Smooth muscle cell (in vitro differentiated cells): Measurements from ENCODE around the gene PCDHGC4. TPM values are rescaled to one million over a fixed set of nuclear protein-coding genes. Genes with fewer than 3 reads are reported as not detected.

ENCODE experiments used
- DNase-seq: peaks from one replicate; lab custom pipeline; 2025; ENCODE audit not compliant: unreplicated experiment; lab: John Stamatoyannopoulos, UW
- H2AFZ ChIP-seq: fragments of 200-600 bp; sonication (generic); 2 replicates; pipeline ENCODE4 v1.6.0; 2016; ENCODE audit warnings: antibody characterized with exemption, low read depth, mild to moderate bottlenecking
- H3F3A ChIP-seq: fragments of 200-600 bp; sonication (generic); 2 replicates; pipeline ENCODE4 v1.6.0; 2017; ENCODE audit warnings: antibody characterized with exemption, low read depth
- H3K27ac ChIP-seq: fragments of 200-600 bp; sonication (generic); 2 replicates; pipeline ENCODE4 v1.5.1; 2016; ENCODE audit warnings: low read depth, mild to moderate bottlenecking
- H3K27me3 ChIP-seq: fragments of 200-600 bp; sonication (generic); 2 replicates; pipeline ENCODE4 v1.6.1; 2016; ENCODE audit warnings: low read depth, mild to moderate bottlenecking
- H3K36me3 ChIP-seq: fragments of 200-600 bp; sonication (generic); 2 replicates; pipeline ENCODE4 v1.5.1; 2016; ENCODE audit warnings: low read depth
- H3K4me1 ChIP-seq: fragments of 200-600 bp; sonication (generic); 2 replicates; pipeline ENCODE4 v1.5.1; 2016; ENCODE audit warnings: low read depth
- H3K4me2 ChIP-seq: fragments of 200-600 bp; sonication (generic); 2 replicates; pipeline ENCODE4 v1.6.0; 2016; ENCODE audit warnings: mild to moderate bottlenecking
- H3K4me3 ChIP-seq: fragments of 200-600 bp; sonication (generic); 2 replicates; pipeline ENCODE4 v1.5.1; 2016; ENCODE audit warnings: mild to moderate bottlenecking
- H3K79me2 ChIP-seq: fragments of 200-600 bp; sonication (generic); 2 replicates; pipeline ENCODE4 v1.6.0; 2016; ENCODE audit warnings: low read depth, mild to moderate bottlenecking
- H3K9ac ChIP-seq: fragments of 200-600 bp; sonication (generic); 2 replicates; pipeline ENCODE4 v1.6.0; 2016; ENCODE audit warnings: low read depth
- H3K9me3 ChIP-seq: fragments of 200-600 bp; sonication (generic); replicated peaks from 2 replicates; pipeline ENCODE4 v1.5.1; 2016; ENCODE audit warnings: low read depth
- H4K20me1 ChIP-seq: fragments of 200-600 bp; sonication (generic); 2 replicates; pipeline ENCODE4 v1.6.0; 2016; ENCODE audit warnings: low read depth
- CTCF ChIP-seq: fragments of 200-600 bp; sonication (generic); IDR thresholded peaks from 2 replicates; pipeline ENCODE4 v1.5.1; 2017; ENCODE audit warnings: borderline replicate concordance, mild to moderate bottlenecking, antibody characterized with exemption; ENCODE audit not compliant: insufficient read depth, poor library complexity, severe bottlenecking
- WGBS: methylation state at CpG from one replicate; pipeline ENCODE4 v1.1.7; 2016; ENCODE audit warnings: low lambda C conversion rate; 5-methylcytosine and 5-hydroxymethylcytosine counted together
- polyA plus RNA-seq: library from polyadenylated mRNA; unstranded; fragments of >200 nt; fragmentation: Nextera tagmentation; extraction: Ambion mirVana; gene quantifications from 2 replicates; pipeline ENCODE4 v1.2.1, GENCODE V29; 2016
- total RNA-seq: library from RNA; depleted of rRNA; stranded (reverse); fragments of >200 nt; gene quantifications from 2 replicates; pipeline ENCODE4 v1.2.3, GENCODE V29; 2014

PCDHGC4 gene
- total and polyA plus RNA-seq, 2 experiments from 2014 or later: 0.16 to 3.8 TPM

GRCh38 chr5:141528291-141528984, 43.6 kb downstream of the PCDHGC4 start:
- TF ChIP-seq CTCF: no peak
- no peak overlapping the region for H3K4me3 ChIP-seq
- H3K27me3 ChIP-seq: no peaks in the 10 kb centered on the region
- WGBS: 87% methylated on average over 11 of the region's 11 CpGs
- no peaks in the 10 kb centered on the region for H3K79me2 ChIP-seq
- H4K20me1 ChIP-seq: no peaks in the 10 kb centered on the region
- no peaks in the 10 kb centered on the region for H3K9me3 ChIP-seq
- no peak overlapping the region for H3K4me2 ChIP-seq
- peak overlapping the region; percentile 79 for H3K27ac ChIP-seq
- H3K4me1 ChIP-seq: peaks cover 15% of the 10 kb centered on the region
- no peak overlapping the region for H3K9ac ChIP-seq
- H2AFZ ChIP-seq: no peak overlapping the region
- H3K36me3 ChIP-seq: peaks cover 4% of the 10 kb centered on the region
- H3F3A ChIP-seq: peaks cover 32% of the 10 kb centered on the region
- DNase-seq: no peak

- peak overlapping the region; percentile 47 for H3K4me2 ChIP-seq
- H3K79me2 ChIP-seq: no peaks in the 10 kb centered on the region
- H3K4me3 ChIP-seq: no peak overlapping the region
- 22% methylated on average over 5 of the region's 5 CpGs for WGBS
- peaks cover 29% of the 10 kb centered on the region for H3F3A ChIP-seq
- H3K36me3 ChIP-seq: peaks cover 9% of the 10 kb centered on the region
- H4K20me1 ChIP-seq: no peaks in the 10 kb centered on the region
- H3K9ac ChIP-seq: no peak overlapping the region
- no peaks in the 10 kb centered on the region for H3K27me3 ChIP-seq
- H3K27ac ChIP-seq: peak overlapping the region; percentile 79
- TF ChIP-seq CTCF: no peak
- DNase-seq: no peak
- H3K4me1 ChIP-seq: peaks cover 12% of the 10 kb centered on the region
- no peaks in the 10 kb centered on the region for H3K9me3 ChIP-seq
- H2AFZ ChIP-seq: no peak overlapping the region
Measured at GRCh38 chr5:141529002-141529401, 44.2 kb downstream of the PCDHGC4 start.

- WGBS: 98% methylated on average over 7 of the region's 7 CpGs
- H3K9ac ChIP-seq: no peak overlapping the region
Measured at GRCh38 chr5:141529873-141530272, 45.0 kb downstream of the PCDHGC4 start.

More at GRCh38 chr5:141529873-141530272, 45.0 kb downstream of the PCDHGC4 start:
- Histone ChIP-seq H3K4me1 (peaks cover 7% of the 10 kb centered on the region), H4K20me1 (no peaks in the 10 kb centered on the region), H3K27ac (peak overlapping the region; percentile 79), H3K4me3 (no peak overlapping the region), H3K36me3 (peaks cover 14% of the 10 kb centered on the region), H2AFZ (no peak overlapping the region), H3K4me2 (peak overlapping the region; percentile 47), H3K9me3 (no peaks in the 10 kb centered on the region), H3K79me2 (no peaks in the 10 kb centered on the region), H3K27me3 (no peaks in the 10 kb centered on the region), H3F3A (peaks cover 24% of the 10 kb centered on the region)
- no peak for DNase-seq
- TF ChIP-seq CTCF: no peak
